Psoas muscle (tissue), 8 donors: ENCODE results near the gene RHBDD1. TPM values are rescaled to one million over a fixed set of nuclear protein-coding genes. Genes with fewer than 3 reads are reported as not detected.

ENCODE experiments used
- ATAC-seq, 4 donors: fragments of 200-7000 bp; cut with Tn5 transposase; one replicate each; pipeline ENCODE4 v1.9.1; 2020; ENCODE audit warnings: moderate library complexity in 3 of 4, mild to moderate bottlenecking in 2 of 4
- DNase-seq, 2 donors: peaks; one replicate each; pipeline ENCODE4 v3.0.0-alpha.2; 2020
- H3K27ac ChIP-seq: fragments of 200-600 bp; one replicate; pipeline ENCODE4 v1.8.0; 2022
- H3K27me3 ChIP-seq, 3 donors: fragments of 200-600 bp in 1 of 3; one replicate each; pipeline versions ENCODE4 v1.6.1 to v1.8.0; 2013 to 2022; ENCODE audit warnings: low read length in 2 of 3, mild to moderate bottlenecking in 2 of 3, moderate library complexity in 1 of 3; ENCODE audit not compliant: insufficient read depth in 3 of 3
- H3K36me3 ChIP-seq, 2 donors: fragments of 200-600 bp in 1 of 2; one replicate each; pipeline versions ENCODE4 v1.6.1 to v1.8.0; 2013 to 2022; ENCODE audit warnings: low read depth in 1 of 2, mild to moderate bottlenecking in 1 of 2, moderate library complexity in 1 of 2; ENCODE audit not compliant: insufficient read depth in 1 of 2
- H3K4me1 ChIP-seq: fragments of 200-600 bp; one replicate; pipeline ENCODE4 v1.8.0; 2022
- H3K4me3 ChIP-seq: fragments of 200-600 bp; one replicate; pipeline ENCODE4 v1.8.0; 2022; ENCODE audit warnings: mild to moderate bottlenecking
- H3K9me3 ChIP-seq: fragments of 200-600 bp; one replicate; pipeline ENCODE4 v1.8.0; 2022
- CTCF ChIP-seq: fragments of 200-600 bp; IDR thresholded peaks from one replicate; pipeline ENCODE4 v1.8.0; 2022; ENCODE audit warnings: antibody characterized with exemption
- WGBS, 3 donors: extraction: QIAGEN DNeasy Blood & Tissue Kit; methylation state at CpG; one replicate each; pipeline versions ENCODE4 v1.1.6 to v1.1.7; 2013; 5-methylcytosine and 5-hydroxymethylcytosine counted together
- intact Hi-C, 2 donors: fragments of 100-400 bp; cut with DNase I; formaldehyde crosslinking; loops; one replicate each; pipeline versions ENCODE4 v1.11.0 to v1.14.2; 2022
- polyA plus RNA-seq, 3 donors: library from polyadenylated mRNA; stranded (reverse); fragments of 200-250 nt; gene quantifications; one replicate each; pipeline ENCODE4 v1.2.3, GENCODE V29; 2013
- total RNA-seq, 4 donors: library from RNA; stranded (reverse); fragmentation: NEBNext Ultra II Directional in 2 of 4; extraction: Animal tissue kit (Norgen Biotek cat#: 25700) in 2 of 4; gene quantifications; one replicate each; pipeline versions ENCODE4 v1.2.1 to v1.2.4, GENCODE V29; 2021 to 2023
- donor health status: healthy with polysubstance abuse.
- donor health status: DM: no; HTN: no; CAD: no; lungs with moderate emphysema.
- donor health status: Bipolar disorder and iron deficiency.
- donor health status: healthy.
- donor health status: DM: yes; HTN: yes; CAD: no.
- donor health status: DM: no; HTN: no; CAD: no.
- donor health status: DM: no; HTN: no; CAD: no.
- donor health status: DM: yes; HTN: yes; CAD: no.

The RHBDD1 gene
- total and polyA plus RNA-seq, 7 donors = 6.7 to 26.1 (median 17.9) TPM

DNA sequence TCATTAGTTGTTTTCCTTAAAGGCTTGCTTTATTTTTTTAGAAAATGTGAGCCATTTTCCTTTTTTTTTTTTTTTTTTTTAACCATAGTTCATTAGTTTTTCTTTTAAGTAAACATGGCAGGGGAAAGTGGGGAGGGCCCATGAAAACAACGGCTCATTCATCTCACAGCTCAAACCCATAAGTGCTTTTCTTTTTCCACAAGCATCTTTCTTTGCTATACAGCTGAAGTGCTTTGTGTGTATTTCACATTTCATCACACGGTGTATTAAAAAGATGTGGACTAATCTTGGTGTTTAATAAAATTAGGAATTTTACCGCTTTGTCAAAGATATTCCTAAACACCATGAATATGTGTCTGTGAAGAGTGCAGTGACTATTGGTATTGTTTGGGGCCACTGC is 41.6 kb downstream of the RHBDD1 start:
- 83 to 94% (median 91%) methylated on average over 3 of the region's 3 CpGs for WGBS, 3 donors
- ATAC-seq = no peak
- TF ChIP-seq CTCF = no peak
- intact Hi-C loops = no loop called here
- no peaks in the 10 kb centered on the region for H3K27me3 ChIP-seq
- H3K4me1 ChIP-seq = no peaks in the 10 kb centered on the region
- no peak overlapping the region for H3K4me3 ChIP-seq
- H3K27ac ChIP-seq = no peak overlapping the region
- H3K9me3 ChIP-seq = no peaks in the 10 kb centered on the region
- no peak for DNase-seq
- no peaks in the 10 kb centered on the region for H3K36me3 ChIP-seq

DNA sequence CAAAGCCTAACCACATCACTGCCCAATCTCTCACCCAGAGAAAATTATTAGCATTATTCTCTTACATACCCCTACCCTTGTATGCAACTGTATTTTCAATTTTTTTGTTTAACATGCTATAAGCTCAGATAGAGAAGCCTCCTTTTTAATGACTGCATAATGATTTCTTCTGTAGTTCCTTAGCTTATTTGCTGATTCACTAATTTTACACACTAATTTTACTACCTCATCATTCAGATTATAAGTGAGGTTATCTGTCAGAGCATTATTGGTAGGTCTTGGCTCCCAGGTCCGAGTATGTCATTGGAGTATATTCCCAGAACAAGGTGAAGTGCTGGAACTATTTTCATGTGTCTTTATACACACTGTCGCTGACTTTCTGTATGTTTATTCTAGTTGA is 45.4 kb downstream of the RHBDD1 start:
- Histone ChIP-seq H3K36me3 (no peaks in the 10 kb centered on the region), H3K9me3 (no peaks in the 10 kb centered on the region), H3K4me3 (no peak overlapping the region), H3K4me1 (no peaks in the 10 kb centered on the region), H3K27ac (no peak overlapping the region), H3K27me3 (no peaks in the 10 kb centered on the region)
- DNase-seq = no peak
- intact Hi-C loops = no loop called here
- no peak for ATAC-seq
- WGBS, 3 donors = 91 to 100% (median 95%) methylated on average over 2 of the region's 2 CpGs
- TF ChIP-seq CTCF = no peak

GRCh38 chr2:226882606-226883005 is 46.8 kb downstream of the RHBDD1 start:
- ATAC-seq = no peak
- H3K27me3 ChIP-seq = no peaks in the 10 kb centered on the region
- H3K4me1 ChIP-seq = no peaks in the 10 kb centered on the region
- H3K27ac ChIP-seq = no peak overlapping the region
- TF ChIP-seq CTCF = no peak
- no peaks in the 10 kb centered on the region for H3K36me3 ChIP-seq
- WGBS, 3 donors = 97 to 99% (median 98%) methylated on average over 4 of the region's 4 CpGs
- DNase-seq = no peak
- intact Hi-C loops = no loop called here
- H3K4me3 ChIP-seq = no peak overlapping the region
- no peaks in the 10 kb centered on the region for H3K9me3 ChIP-seq

DNA sequence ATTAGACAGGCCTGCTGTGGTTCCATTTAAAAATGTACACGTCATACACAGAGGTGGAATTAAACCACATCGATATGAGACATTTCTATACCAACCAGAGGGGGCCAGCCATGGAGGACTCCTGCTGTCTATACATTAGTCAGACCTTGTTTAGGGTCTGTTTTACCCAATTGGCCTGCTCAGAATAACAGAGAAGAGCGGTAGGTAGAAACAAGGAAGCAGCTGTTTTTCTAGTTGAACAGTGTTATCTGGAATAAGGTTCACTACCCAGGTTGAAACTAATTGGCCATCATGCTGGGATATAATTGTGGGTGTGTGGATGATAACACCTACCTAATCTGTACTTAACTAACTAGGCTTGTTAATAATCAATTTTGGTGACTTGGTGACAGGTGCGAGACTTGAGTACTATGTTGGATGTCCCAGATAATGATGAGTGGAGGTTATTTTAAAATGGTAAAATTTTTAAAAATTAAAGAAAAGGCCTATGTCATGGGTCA is 47.5 kb downstream of the RHBDD1 start:
- Histone ChIP-seq H3K4me1 (no peaks in the 10 kb centered on the region), H3K4me3 (no peak overlapping the region), H3K9me3 (no peaks in the 10 kb centered on the region), H3K27me3 (no peaks in the 10 kb centered on the region), H3K27ac (no peak overlapping the region), H3K36me3 (no peaks in the 10 kb centered on the region)
- intact Hi-C loops = no loop called here
- DNase-seq (no peak), ATAC-seq (no peak)
- TF ChIP-seq CTCF = no peak
- 94 to 96% (median 94%) methylated on average over 4 of the region's 4 CpGs for WGBS, 3 donors

- H3K27me3 ChIP-seq = no peaks in the 10 kb centered on the region
- no peak for DNase-seq
Measured at GRCh38 chr2:226884166-226884565, 48.3 kb downstream of the RHBDD1 start.

More at GRCh38 chr2:226884166-226884565, 48.3 kb downstream of the RHBDD1 start:
- no peak overlapping the region for H3K4me3 ChIP-seq
- H3K4me1 ChIP-seq = no peaks in the 10 kb centered on the region
- no peak for TF ChIP-seq CTCF
- intact Hi-C loops = no loop called here
- H3K9me3 ChIP-seq = no peaks in the 10 kb centered on the region
- ATAC-seq = no peak
- no peak overlapping the region for H3K27ac ChIP-seq
- no peaks in the 10 kb centered on the region for H3K36me3 ChIP-seq
